Measurements from ENCODE around the gene PTGIR.

DNA sequence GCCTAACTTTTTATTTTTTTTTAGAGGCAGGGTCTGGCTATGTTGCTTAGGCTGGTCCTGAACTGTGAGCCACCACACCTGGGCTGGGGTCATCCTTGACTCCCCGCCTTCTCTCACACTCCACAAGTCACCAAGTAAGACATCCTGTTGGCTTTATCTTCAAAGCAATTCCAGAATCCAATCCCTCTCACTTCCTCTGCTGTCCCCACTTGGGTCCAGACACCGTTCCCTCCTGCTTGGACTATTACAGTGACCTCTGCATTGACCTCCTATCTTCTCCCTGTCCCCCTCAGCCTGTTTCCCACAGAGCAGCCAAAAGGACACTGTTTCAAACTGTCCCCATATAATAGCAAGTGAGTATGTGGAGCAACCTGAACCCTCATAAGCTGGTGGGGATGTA lies 15.8 kb upstream of the PTGIR start:
- TF ChIP-seq, protein P1, sequence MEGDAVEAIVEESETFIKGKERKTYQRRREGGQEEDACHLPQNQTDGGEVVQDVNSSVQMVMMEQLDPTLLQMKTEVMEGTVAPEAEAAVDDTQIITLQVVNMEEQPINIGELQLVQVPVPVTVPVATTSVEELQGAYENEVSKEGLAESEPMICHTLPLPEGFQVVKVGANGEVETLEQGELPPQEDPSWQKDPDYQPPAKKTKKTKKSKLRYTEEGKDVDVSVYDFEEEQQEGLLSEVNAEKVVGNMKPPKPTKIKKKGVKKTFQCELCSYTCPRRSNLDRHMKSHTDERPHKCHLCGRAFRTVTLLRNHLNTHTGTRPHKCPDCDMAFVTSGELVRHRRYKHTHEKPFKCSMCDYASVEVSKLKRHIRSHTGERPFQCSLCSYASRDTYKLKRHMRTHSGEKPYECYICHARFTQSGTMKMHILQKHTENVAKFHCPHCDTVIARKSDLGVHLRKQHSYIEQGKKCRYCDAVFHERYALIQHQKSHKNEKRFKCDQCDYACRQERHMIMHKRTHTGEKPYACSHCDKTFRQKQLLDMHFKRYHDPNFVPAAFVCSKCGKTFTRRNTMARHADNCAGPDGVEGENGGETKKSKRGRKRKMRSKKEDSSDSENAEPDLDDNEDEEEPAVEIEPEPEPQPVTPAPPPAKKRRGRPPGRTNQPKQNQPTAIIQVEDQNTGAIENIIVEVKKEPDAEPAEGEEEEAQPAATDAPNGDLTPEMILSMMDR (optimal IDR thresholded peaks at IDR 0.05 in 1 of 3, IDR thresholded peaks at IDR 0.05 in 1 of 3, conservative IDR thresholded peaks at IDR 0.05 in 1 of 3; ENCODE audit: extremely low read depth in 1 of 3, insufficient read depth in 2 of 3, low read length in 3 of 3) = no peak
- no peak for TF ChIP-seq EZH2 (IDR thresholded peaks at IDR 0.05; ENCODE audit: low read length)

Data from keratinocyte (primary cell).